ENCODE data around the gene NAALADL2. TPM values are rescaled to one million over a fixed set of nuclear protein-coding genes. Genes with fewer than 3 reads are reported as not detected.

NAALADL2 gene
- total RNA-seq, 4 donors from 2014 or later = 0.26 to 218 (median 17.4) TPM

DNA sequence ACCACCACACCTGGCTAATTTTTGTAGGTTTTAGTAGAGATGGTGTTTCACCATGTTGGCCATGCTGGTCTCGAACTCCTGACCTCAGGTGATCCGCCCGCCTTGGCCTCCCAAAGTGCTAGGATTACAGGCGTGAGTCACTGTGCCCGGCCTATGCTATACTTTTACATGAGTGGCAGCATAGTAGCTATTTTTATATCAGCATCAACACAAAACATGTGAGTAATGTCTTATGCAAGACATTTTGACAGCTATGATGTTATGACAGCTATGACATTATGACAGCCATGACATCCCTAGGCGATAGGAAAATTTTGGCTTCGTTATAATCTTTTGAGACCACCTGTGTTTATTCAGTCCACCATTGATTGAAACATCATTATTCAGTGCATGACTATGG is 4.1 kb upstream of the NAALADL2 start:
- no peaks in the 10 kb centered on the region for H3K4me1 ChIP-seq
- no peak overlapping the region for H3K27ac ChIP-seq
- no peaks in the 10 kb centered on the region for H3K27me3 ChIP-seq
- DNase-seq = no peak
- H3K4me3 ChIP-seq = no peak overlapping the region
- intact Hi-C loops (cut with DNase I; ENCODE audit: low total_unique reads) = no loop called here
- no peaks in the 10 kb centered on the region for H3K36me3 ChIP-seq
- TF ChIP-seq, protein P1, sequence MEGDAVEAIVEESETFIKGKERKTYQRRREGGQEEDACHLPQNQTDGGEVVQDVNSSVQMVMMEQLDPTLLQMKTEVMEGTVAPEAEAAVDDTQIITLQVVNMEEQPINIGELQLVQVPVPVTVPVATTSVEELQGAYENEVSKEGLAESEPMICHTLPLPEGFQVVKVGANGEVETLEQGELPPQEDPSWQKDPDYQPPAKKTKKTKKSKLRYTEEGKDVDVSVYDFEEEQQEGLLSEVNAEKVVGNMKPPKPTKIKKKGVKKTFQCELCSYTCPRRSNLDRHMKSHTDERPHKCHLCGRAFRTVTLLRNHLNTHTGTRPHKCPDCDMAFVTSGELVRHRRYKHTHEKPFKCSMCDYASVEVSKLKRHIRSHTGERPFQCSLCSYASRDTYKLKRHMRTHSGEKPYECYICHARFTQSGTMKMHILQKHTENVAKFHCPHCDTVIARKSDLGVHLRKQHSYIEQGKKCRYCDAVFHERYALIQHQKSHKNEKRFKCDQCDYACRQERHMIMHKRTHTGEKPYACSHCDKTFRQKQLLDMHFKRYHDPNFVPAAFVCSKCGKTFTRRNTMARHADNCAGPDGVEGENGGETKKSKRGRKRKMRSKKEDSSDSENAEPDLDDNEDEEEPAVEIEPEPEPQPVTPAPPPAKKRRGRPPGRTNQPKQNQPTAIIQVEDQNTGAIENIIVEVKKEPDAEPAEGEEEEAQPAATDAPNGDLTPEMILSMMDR (IDR thresholded peaks at IDR 0.05) = no peak
- no peak for TF ChIP-seq POLR2A (IDR thresholded peaks at IDR 0.05)
- H3K9me3 ChIP-seq = no peaks in the 10 kb centered on the region

- H3K4me1 ChIP-seq = no peaks in the 10 kb centered on the region
- no peak for TF ChIP-seq POLR2A (IDR thresholded peaks at IDR 0.05)
- TF ChIP-seq, protein P1 (IDR thresholded peaks at IDR 0.05) = no peak
- no peaks in the 10 kb centered on the region for H3K27me3 ChIP-seq
- intact Hi-C loops (cut with DNase I; ENCODE audit: low total_unique reads) = no loop called here
- no peak overlapping the region for H3K27ac ChIP-seq
- no peaks in the 10 kb centered on the region for H3K36me3 ChIP-seq
- DNase-seq = no peak
- no peaks in the 10 kb centered on the region for H3K9me3 ChIP-seq
- H3K4me3 ChIP-seq = no peak overlapping the region
Observed at GRCh38 chr3:174857301-174857700, 1.8 kb upstream of the NAALADL2 start.

GRCh38 chr3:174858353-174858752 is 781 bp upstream of the NAALADL2 start:
- Histone ChIP-seq H3K9me3 (no peaks in the 10 kb centered on the region), H3K27ac (no peak overlapping the region), H3K27me3 (no peaks in the 10 kb centered on the region), H3K36me3 (no peaks in the 10 kb centered on the region), H3K4me1 (no peaks in the 10 kb centered on the region), H3K4me3 (no peak overlapping the region)
- intact Hi-C loops (cut with DNase I; ENCODE audit: low total_unique reads) = no loop called here
- DNase-seq = no peak
- TF ChIP-seq, protein P1 (IDR thresholded peaks at IDR 0.05) = no peak
- TF ChIP-seq POLR2A (IDR thresholded peaks at IDR 0.05) = no peak

DNA sequence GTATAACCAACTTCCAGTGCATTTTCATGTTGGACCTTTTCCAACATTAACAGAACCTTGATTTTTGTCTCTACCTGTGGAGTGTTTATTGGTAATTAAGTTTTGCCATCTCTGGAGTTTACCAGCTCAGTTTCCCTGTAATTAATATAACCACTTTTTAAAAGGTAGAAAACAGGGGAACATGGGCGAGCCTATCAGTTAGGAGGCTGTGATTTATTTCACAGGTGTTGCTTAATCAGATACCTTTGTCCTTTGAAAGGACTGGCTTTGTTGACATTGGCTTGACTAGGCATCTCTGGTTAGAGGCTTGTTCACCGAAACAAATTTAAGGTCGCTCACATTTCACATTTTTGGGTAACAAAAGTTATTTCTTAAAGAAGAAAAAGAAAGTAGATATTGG is 622 bp downstream of the NAALADL2 start:
- no peak for TF ChIP-seq POLR2A (IDR thresholded peaks at IDR 0.05)
- no peak overlapping the region for H3K4me3 ChIP-seq
- no peaks in the 10 kb centered on the region for H3K36me3 ChIP-seq
- H3K27me3 ChIP-seq = no peaks in the 10 kb centered on the region
- intact Hi-C loops (cut with DNase I; ENCODE audit: low total_unique reads) = no loop called here
- DNase-seq = no peak
- no peaks in the 10 kb centered on the region for H3K4me1 ChIP-seq
- H3K9me3 ChIP-seq = no peaks in the 10 kb centered on the region
- H3K27ac ChIP-seq = no peak overlapping the region

GRCh38 chr3:174862101-174862500 is 3.0 kb downstream of the NAALADL2 start:
- Histone ChIP-seq H3K4me1 (no peaks in the 10 kb centered on the region), H3K27me3 (no peaks in the 10 kb centered on the region), H3K27ac (no peak overlapping the region), H3K36me3 (no peaks in the 10 kb centered on the region), H3K9me3 (no peaks in the 10 kb centered on the region), H3K4me3 (no peak overlapping the region)
- no peak for DNase-seq
- TF ChIP-seq, protein P1 (IDR thresholded peaks at IDR 0.05) = no peak
- TF ChIP-seq POLR2A (IDR thresholded peaks at IDR 0.05) = no peak
- intact Hi-C loops (cut with DNase I; ENCODE audit: low total_unique reads) = no loop called here

DNA sequence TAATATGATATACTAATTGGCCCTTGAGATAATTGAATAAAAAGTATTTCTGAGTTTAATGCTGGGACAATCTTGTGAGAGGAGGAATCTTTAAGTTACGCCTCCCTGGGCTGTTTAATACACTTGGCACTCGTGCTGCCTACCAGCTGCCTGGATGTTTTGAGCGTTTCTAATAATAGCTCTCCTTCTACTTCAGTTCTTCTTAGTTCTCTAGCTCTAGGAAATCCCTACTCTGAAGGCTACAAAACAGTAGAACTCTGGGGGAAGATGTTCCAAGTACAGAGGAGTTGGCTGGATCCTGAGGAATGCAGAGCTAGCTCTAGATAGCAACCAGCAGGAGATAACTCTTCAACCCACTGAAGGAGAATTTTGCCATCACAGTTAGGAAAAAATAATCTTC is 3.5 kb downstream of the NAALADL2 start:
- no peak for TF ChIP-seq POLR2A (IDR thresholded peaks at IDR 0.05)
- TF ChIP-seq, protein P1 (IDR thresholded peaks at IDR 0.05) = no peak
- Histone ChIP-seq H3K4me3 (no peak overlapping the region), H3K27ac (no peak overlapping the region), H3K36me3 (no peaks in the 10 kb centered on the region), H3K27me3 (no peaks in the 10 kb centered on the region), H3K4me1 (no peaks in the 10 kb centered on the region), H3K9me3 (no peaks in the 10 kb centered on the region)
- intact Hi-C loops (cut with DNase I; ENCODE audit: low total_unique reads) = no loop called here
- DNase-seq = no peak

All from uterus (tissue), 4 donors.